OCI-LY7 (cell line): Measurements from ENCODE around the gene CNOT6L.

Experiments
- CTCF ChIP-seq: fragments of 200-600 bp; sonication (generic); conservative IDR thresholded peaks from 2 replicates; pipeline ENCODE4 v1.5.1; 2014; ENCODE audit warnings: mild to moderate bottlenecking, antibody characterized with exemption, low read length, moderate library complexity, mixed read lengths
- EZH2phosphoT487 ChIP-seq: fragments of 200-600 bp; sonication (generic); IDR thresholded peaks from 2 replicates; pipeline ENCODE4 v1.6.1; 2018; ENCODE audit warnings: low read depth, borderline replicate concordance, mild to moderate bottlenecking, mixed run types, antibody characterized with exemption, low read length, moderate library complexity, mixed read lengths

GRCh38 chr4:77817304-77818072 is 1.7 kb downstream of the CNOT6L start:
- TF ChIP-seq CTCF (no peak), EZH2phosphoT487 (no peak)
